A172 (cell line): ENCODE data around the gene TAF3. TPM values are rescaled to one million over a fixed set of nuclear protein-coding genes. Genes with fewer than 3 reads are reported as not detected.
"Not testable (repeated sequence)": the region's sequence is repeated elsewhere in the genome, so short reads cannot be mapped to it uniquely, and the experiment has no call there.

Experiments used
- DNase-seq: peaks from one replicate; pipeline ENCODE4 v3.0.0-alpha.2; 2015; ENCODE audit warnings: low spot score
- total RNA-seq: library from RNA; depleted of rRNA; stranded (reverse); fragments of >200 nt; shearing (Covaris generic); gene quantifications from 2 replicates; pipeline ENCODE4 v1.2.3, GENCODE V29; 2014

The TAF3 gene
- total RNA-seq, 1 experiment from 2014 or later, result 3.3 TPM

- DNase-seq, result no peak
Measured at GRCh38 chr10:7971949-7972348, 153.6 kb downstream of the TAF3 start.

GRCh38 chr10:7972367-7972766, 154.1 kb downstream of the TAF3 start:
- no peak for DNase-seq

DNA sequence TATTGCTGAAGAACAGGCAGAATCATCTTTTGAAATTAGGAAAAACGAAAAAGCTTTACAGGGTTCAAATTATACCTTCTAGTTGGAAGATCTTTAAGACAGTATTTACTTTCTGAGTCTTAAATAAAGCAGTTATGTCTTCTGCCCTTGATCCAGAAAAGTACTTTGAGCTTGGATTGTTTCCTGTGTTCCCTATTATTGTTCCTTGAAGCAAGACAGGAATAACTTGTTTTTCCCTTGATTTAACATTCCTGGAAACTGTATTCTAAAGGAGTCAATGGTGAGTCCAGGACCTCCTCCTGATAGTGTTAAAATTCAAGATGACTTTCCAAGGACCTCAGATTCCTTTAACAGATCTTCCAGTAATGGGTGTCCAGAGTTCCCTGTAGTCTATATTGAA, 161.9 kb downstream of the TAF3 start:
- DNase-seq, result no peak

DNA sequence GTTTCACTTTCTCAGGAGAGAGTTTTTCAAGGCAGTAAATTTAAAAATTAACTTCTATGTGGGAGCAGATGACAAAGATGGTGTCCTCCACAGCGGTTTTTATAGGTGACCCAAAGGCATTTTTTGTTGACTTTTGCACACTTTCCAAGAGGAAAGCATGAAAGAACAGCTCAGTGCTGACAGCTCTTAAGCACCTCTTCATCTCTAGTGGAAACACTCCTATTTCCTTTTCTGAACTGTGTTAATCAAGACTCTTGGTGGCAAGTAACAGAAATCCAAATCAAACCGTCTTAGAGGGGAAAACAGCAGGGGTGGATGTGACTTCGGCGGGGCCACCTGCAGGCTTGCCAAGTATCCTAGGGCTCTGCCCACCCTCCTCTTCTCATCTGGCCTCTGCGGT, 164.4 kb downstream of the TAF3 start:
- DNase-seq, result no peak

GRCh38 chr10:7984325-7984724, 166.0 kb downstream of the TAF3 start:
- DNase-seq, result no peak

- no peak for DNase-seq
Measured at GRCh38 chr10:7984896-7985295, 166.6 kb downstream of the TAF3 start.

DNA sequence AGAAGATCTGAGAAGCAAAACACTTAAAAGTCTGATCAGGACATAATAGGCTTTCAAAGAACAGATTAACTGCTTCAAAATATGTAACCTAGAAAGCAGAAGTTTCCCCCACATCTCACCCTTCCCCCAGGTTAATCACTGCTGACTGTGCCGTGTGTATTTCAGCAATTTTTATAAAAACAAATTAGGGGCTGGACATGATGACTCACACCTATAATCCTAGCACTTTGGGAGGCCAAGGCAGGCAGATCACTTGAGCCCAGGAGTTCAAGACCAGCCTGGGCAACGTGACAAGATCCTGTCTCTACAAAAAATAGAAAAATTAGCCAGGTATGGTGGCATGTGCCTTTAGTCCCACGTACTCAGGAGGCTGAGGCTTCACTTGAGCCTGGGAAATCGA, 168.5 kb downstream of the TAF3 start:
- peak; percentile 10 for DNase-seq

- DNase-seq, result no peak
Measured at GRCh38 chr10:7988989-7989388, 170.7 kb downstream of the TAF3 start.

DNA sequence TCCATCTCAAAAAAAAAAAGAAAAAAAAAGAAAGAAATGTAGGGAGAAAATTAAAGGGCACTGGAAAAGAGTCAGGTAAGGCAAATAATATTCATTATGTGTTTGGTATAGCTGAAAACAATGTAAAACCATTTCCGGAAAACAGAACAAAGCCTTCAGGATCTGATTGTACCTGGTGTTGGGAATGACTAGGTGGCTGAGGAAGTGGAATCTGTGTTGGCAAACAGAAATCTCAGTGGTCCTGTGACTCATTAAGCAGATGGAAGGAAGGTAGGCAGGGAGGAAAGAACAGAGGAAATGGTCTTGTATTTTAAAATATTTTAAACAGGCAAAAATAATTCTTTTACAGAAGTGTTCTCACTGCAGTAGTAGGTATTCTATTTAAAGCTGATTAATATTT, 180.5 kb downstream of the TAF3 start:
- DNase-seq, result no peak

DNA sequence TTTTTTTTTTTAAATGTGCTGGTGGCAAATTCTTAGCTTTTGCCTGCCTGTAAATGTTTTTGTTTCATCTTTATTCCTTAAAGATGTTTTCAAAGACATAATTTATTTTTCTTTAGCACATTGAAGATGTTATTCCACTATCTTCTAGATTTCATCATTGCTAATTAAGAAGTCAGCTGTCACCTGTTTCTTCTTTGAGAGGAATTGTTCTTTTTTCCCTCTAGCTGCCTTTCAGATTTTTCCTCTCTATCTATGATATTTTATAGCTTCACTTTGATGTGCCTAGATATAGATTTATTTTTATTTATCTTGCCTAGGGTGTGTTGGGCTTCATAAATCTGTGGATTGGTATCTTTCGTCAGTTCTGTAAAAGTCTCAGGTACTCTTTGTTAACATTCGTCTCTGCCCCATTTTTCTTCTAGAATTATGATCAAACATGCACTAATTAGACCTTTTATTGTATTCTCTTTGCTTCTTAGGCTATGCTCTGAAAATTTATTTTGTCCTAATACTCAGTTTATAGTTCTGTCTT, 186.2 kb downstream of the TAF3 start:
- no peak for DNase-seq

GRCh38 chr10:8006274-8006999, 188.1 kb downstream of the TAF3 start:
- no peak for DNase-seq

DNA sequence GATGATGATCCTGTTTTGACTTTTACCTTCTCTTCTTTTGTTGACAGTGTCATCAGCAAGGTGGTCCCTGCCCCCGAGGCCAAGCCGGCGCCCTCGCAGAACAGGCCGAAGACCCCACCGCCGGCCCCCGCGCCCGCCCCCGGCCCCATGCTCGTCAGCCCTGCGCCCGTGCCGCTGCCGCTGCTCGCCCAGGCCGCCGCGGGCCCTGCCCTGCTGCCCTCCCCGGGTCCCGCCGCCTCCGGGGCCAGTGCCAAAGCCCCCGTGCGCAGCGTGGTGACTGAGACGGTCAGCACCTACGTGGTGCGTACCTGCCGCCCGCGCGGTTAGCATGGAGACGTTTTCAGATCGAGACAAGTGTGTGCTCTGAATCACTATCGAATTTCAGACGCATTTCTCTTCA, 190.7 kb downstream of the TAF3 start:
- DNase-seq, result no peak

GRCh38 chr10:8013006-8013405, 194.7 kb downstream of the TAF3 start:
- no peak for DNase-seq

DNA sequence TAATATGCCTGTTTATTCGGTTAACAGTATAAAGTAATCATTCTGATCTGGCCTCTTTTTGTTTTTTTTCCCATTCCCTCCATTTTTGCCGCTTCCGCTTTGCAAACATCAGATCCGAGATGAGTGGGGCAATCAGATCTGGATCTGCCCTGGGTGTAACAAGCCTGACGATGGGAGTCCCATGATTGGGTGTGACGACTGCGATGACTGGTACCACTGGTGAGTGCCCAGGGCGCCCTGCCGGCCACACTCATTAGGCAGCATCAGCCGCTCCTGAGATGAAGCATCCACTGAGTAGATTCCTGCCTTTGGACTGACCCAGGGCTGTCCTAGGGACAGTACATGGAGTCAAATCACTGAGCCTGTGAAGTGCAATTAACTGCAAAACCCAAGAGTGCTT, 195.3 kb downstream of the TAF3 start:
- DNase-seq, result no peak

- DNase-seq, result no peak
Measured at GRCh38 chr10:8014649-8015048, 196.3 kb downstream of the TAF3 start.

DNA sequence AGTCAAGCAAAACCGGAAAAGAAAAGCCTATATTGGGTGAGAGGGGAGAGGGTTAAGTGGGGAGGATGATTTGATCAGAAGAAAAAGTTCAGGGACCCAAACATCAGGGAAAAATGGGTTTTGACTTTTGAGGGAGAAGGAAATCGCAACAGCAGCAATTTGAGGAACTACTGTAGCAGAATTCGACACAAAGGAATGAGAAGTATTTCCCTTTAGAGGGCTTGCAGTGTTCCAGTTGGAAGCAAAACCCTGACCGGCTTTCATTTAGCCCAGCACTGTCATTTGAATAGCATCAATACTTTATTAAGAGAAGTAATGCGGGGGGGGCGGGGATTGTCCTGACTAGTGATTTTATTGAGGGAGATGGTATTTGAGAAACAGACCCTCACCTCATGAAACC, 199.0 kb downstream of the TAF3 start:
- no peak for DNase-seq

DNA sequence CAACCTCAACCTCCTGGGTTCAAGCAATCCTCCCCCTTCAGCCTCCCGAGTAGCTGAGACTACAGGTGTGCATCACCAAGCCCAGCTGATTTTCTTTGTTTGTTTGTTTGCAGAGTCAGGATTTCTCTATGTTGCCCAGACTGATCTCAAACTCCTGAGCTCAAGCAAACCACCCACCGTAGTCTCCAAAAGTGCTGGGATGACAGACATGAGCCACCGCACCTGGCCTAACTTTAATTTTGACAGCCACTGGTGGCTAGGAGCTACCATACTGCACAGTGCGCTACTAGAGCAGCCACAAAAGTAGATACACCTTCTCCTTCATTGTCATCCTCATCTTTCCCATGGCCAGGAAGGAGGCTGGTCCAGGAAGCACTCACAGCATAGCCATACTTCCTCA, 205.0 kb downstream of the TAF3 start:
- no peak for DNase-seq

DNA sequence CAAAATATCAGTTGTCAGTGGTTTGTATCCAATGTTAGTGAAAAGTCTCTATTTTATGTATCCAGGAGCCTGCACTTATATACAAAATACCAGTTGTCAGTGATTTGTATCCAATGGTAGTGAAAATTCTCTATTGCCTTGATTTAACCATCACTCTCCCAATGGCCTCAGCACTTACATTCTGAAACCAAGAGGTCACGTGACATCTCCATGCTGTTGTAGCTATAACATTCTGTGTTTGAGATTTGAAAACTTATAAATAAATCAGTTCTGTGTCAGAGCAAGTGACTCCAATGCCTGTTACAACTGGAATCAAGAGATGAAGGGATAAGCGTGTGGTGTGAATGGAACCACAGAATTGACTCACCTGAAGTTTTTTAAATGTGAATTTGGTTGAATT, 205.5 kb downstream of the TAF3 start:
- DNase-seq, result no peak

DNA sequence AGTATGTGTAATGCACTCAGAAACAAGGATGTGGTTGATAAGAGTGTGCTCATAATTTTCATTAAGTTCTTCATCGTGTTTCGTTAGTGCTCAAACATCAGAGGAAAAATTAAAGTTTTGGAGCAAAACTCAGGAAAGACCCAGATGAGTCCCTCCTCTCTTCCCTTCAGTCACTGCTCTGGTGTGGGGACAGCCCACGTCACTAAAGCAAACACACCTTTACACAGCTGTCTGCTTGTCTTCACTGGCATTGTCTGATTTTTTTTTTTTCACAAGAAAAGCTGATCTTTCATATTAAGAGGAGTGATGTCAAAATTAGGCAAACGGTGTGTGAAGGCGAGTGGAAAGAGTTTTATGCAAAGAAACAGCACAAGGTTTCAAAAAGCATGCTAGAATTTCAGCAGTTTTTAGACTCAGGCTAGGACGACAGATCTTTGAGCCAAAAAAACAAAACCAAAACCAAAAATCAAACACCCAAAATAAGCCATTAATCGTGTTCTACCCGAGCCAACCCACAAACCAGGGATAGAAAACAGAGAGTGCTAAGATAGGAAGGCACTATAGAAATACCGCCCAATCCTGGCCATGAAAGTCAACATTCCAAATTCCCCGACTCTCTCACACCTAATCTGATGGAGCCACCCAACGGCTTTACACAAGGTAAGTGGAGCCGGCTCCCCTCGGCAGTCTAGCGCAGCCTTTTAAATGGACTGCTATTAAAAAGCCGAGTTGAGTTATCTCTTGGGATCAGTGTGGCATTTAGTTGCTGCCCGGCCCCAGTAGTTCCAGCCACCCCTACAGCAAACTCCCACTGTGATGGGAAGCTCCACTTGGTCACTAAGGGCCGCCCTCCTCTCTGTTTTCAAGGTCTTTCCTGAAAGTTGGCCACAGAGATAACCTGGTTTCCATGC, 208.3 kb downstream of the TAF3 start:
- DNase-seq, result peak; percentile 4

DNA sequence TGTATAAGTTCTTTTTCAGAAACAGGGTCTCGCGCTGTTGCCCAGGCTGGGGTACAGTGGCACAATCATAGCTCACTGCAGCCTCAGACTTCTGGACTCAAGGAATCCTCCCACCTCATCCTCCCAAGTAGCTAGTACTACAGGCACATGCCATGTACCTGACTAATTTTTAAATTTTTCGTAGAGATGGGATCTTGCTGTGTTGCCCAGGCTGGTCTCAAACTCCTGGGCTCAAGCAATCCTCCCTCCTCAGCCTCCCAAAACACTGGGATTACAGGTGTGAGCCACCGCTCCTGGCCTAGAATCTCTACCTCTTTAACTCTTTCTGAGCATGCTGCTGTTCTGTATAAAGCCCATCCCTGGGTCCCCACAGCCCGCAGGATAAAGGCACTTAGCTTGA, 212.9 kb downstream of the TAF3 start:
- not testable (repeated sequence) for DNase-seq

- DNase-seq, result no peak
Measured at GRCh38 chr10:8032558-8032957, 214.3 kb downstream of the TAF3 start.

DNA sequence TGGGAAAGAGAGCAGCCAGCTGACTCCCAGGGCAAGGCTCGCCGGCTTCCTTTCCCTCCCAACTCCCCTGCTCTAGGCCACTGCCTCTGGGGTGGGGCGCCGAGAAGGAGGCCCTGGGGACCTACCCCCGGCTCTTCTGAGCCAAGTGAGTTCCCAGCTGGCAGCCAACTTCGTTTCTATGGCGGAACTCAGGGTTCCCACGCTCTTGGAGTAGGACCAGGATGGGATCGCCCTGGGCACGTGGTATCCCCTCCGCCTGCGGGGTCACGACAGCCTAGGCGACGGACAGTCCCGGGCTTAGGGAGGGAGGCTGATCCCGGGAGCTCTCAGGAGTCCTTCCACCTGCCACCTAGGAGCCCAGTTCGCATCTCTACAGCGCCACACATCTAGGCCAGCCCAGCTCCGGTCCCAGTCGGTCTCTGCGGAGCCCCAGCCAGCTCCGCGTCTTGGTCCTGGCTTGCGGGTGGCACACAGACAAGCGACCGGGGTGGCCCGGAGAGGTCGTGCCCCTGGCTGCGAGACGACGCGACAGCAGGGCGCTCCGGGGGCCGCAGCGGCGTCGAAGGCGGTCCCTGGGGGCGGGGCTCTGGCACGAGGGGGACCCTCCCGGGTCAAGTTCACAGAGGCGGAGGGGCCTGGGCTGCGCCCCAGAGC, 215.6 kb downstream of the TAF3 start:
- no peak for DNase-seq
